A673 (cell line): ENCODE measurements around the gene RASA3. TPM values are rescaled to one million over a fixed set of nuclear protein-coding genes. Genes with fewer than 3 reads are reported as not detected.

Experiments used
- BruUV-seq: library from RNA; stranded (reverse); fragments of 400-500 nt; replicated peaks from 2 replicates; lab custom pipeline; 2021; lab: Mats Ljungman, UMichigan
- CTCF ChIA-PET: fragments of 300-600 bp; sonication (Branson Sonifier 250); formaldehyde crosslinking; loops from one replicate; lab custom pipeline; 2022; ENCODE audit warnings: antibody characterized with exemption; lab: Charles Lee
- POLR2A ChIA-PET: fragments of 300-600 bp; sonication (Branson Sonifier 250); formaldehyde crosslinking; loops from one replicate; lab custom pipeline; 2022; ENCODE audit warnings: antibody characterized with exemption; ENCODE audit not compliant: low non-redundant PET; lab: Charles Lee
- DNase-seq: peaks from one replicate; pipeline ENCODE4 v3.0.0-alpha.2; 2015; ENCODE audit warnings: low spot score
- H3K27ac ChIP-seq: fragments of 200-600 bp; sonication (generic); 2 replicates; pipeline ENCODE4 v1.5.1; 2016; ENCODE audit warnings: mixed run types, low read depth, mild to moderate bottlenecking, mixed read lengths, antibody characterized with exemption, low read length; ENCODE audit not compliant: poor library complexity, severe bottlenecking
- H3K27me3 ChIP-seq: fragments of 200-600 bp; sonication (generic); replicated peaks from 2 replicates; pipeline ENCODE4 v1.6.1; 2017; ENCODE audit warnings: mixed run types, low read depth, mild to moderate bottlenecking, mixed read lengths, antibody characterized with exemption, low read length; ENCODE audit not compliant: insufficient read depth, poor library complexity
- H3K36me3 ChIP-seq: fragments of 200-600 bp; sonication (generic); 2 replicates; pipeline ENCODE4 v1.6.1; 2016; ENCODE audit warnings: mixed run types, mild to moderate bottlenecking, mixed read lengths, antibody characterized with exemption, low read length; ENCODE audit not compliant: insufficient read depth, poor library complexity, severe bottlenecking
- H3K4me1 ChIP-seq: fragments of 200-600 bp; sonication (generic); 2 replicates; pipeline ENCODE4 v1.6.1; 2017; ENCODE audit warnings: mixed run types, mild to moderate bottlenecking, mixed read lengths, antibody characterized with exemption, low read length; ENCODE audit not compliant: insufficient read depth, poor library complexity, severe bottlenecking
- H3K4me3 ChIP-seq: fragments of 200-600 bp; sonication (generic); 2 replicates; pipeline ENCODE4 v1.5.1; 2016; ENCODE audit warnings: low read depth, mixed run types, mild to moderate bottlenecking, mixed read lengths, low read length; ENCODE audit not compliant: poor library complexity, severe bottlenecking
- H3K9me3 ChIP-seq: fragments of 200-600 bp; sonication (generic); 2 replicates; pipeline ENCODE4 v1.6.1; 2016; ENCODE audit warnings: mixed run types, low read depth, mild to moderate bottlenecking, mixed read lengths, antibody characterized with exemption, low read length; ENCODE audit not compliant: poor library complexity, severe bottlenecking
- CTCF ChIP-seq: fragments of 300-800, 200-600 bp; sonication (generic); conservative IDR thresholded peaks from 2 replicates; pipeline ENCODE4 v1.5.1; 2017; ENCODE audit warnings: low read depth, mild to moderate bottlenecking, antibody characterized with exemption, low read length, moderate library complexity, mixed read lengths
- EZH2 ChIP-seq: fragments of 200-600 bp; sonication (generic); IDR thresholded peaks from 2 replicates; pipeline ENCODE4 v1.6.1; 2017; ENCODE audit warnings: borderline replicate concordance, low read depth, mild to moderate bottlenecking, mixed read lengths, antibody characterized with exemption, low read length; ENCODE audit not compliant: poor library complexity, severe bottlenecking
- intact Hi-C: fragments of 100-400 bp; cut with micrococcal nuclease; formaldehyde crosslinking; loops from one replicate; pipeline ENCODE4 v1.10.0; 2022; ENCODE audit not compliant: unreplicated experiment
- total RNA-seq: library from RNA; stranded (reverse); gene quantifications from 2 replicates; pipeline ENCODE4 v1.2.3, GENCODE V29; 2021

The RASA3 gene
- total RNA-seq, 1 experiment from 2014 or later = 22.1 TPM

DNA sequence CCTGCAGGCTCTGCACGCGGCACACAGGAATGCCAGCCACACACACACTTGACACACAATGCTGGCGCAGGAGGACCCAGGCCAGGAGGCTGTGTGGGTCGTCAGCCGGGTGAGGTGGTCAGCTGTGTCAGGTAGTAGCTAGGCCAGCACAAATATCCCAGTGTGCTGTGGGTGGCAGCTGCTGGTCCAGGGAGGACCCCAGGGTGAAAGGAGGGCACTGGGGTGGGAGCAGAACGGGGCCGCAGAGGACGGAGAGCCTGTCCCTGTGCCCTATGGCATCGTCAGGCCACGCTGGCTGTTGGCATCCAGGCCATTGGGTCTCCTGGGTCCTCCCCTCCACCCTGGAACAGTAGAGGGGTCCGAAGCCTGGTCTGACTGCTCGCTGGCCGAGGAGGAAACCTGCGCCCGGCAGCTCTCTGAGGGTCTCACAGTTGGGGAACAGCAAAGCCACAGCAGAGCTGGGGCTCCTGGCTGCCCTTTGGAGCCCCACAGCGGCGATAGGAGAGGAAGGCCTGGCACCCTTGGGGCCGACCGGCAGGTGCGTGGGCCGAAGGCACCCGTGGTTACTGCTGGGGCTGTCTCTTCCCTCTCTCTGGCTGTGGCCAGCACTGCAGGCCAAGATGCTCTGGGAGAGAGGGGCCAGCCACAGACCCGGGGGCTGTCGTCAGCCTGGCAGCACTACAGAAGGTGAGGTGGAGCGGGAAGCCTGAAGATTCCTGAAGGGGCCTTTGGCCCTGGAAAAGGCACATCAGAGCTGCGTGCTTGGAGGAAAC lies 185.8 kb downstream of the RASA3 start:
- Histone ChIP-seq H3K4me1 (peaks cover 10% of the 10 kb centered on the region), H3K27ac (no peak overlapping the region), H3K27me3 (no peaks in the 10 kb centered on the region), H3K36me3 (no peaks in the 10 kb centered on the region), H3K4me3 (no peak overlapping the region), H3K9me3 (no peaks in the 10 kb centered on the region)
- POLR2A ChIA-PET = no interaction called here
- TF ChIP-seq EZH2 (no peak), CTCF (no peak)
- CTCF ChIA-PET = no interaction called here
- intact Hi-C loops = no loop called here
- no peak for DNase-seq
- no TSS peak for BruUV-seq

DNA sequence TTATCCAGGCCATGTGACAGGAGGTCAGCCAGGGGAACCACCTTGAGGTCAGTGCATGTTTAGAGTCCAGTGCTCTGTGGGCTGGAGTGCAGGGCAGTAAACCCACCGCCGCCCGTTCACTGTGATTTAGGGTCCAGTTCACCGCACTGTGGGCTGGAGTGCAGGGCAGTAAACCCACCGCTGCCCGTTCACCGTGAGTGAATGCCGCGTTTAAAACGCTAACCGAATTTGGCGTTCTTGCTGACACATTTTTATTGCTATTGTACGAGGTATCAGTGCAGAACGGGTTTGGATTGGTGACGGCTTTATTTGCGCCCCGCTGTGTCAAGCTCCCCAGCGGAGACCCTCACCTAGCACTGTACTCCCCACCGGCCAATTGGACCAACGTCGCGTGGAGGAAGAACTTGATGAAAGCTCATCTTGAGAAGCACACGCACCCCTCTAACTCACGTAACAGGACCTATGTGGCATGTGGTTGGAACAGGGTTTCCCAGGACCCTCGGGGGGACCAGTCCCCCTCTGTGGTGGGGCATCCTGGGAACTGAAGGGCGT lies 186.5 kb downstream of the RASA3 start:
- POLR2A ChIA-PET = no interaction called here
- no peaks in the 10 kb centered on the region for H3K9me3 ChIP-seq
- intact Hi-C loops = no loop called here
- CTCF ChIA-PET = no interaction called here
- H3K4me3 ChIP-seq = no peak overlapping the region
- no peak for DNase-seq
- BruUV-seq = no TSS peak
- H3K27me3 ChIP-seq = no peaks in the 10 kb centered on the region
- peaks cover 10% of the 10 kb centered on the region for H3K4me1 ChIP-seq
- no peak for TF ChIP-seq CTCF
- H3K36me3 ChIP-seq = no peaks in the 10 kb centered on the region
- H3K27ac ChIP-seq = no peak overlapping the region

DNA sequence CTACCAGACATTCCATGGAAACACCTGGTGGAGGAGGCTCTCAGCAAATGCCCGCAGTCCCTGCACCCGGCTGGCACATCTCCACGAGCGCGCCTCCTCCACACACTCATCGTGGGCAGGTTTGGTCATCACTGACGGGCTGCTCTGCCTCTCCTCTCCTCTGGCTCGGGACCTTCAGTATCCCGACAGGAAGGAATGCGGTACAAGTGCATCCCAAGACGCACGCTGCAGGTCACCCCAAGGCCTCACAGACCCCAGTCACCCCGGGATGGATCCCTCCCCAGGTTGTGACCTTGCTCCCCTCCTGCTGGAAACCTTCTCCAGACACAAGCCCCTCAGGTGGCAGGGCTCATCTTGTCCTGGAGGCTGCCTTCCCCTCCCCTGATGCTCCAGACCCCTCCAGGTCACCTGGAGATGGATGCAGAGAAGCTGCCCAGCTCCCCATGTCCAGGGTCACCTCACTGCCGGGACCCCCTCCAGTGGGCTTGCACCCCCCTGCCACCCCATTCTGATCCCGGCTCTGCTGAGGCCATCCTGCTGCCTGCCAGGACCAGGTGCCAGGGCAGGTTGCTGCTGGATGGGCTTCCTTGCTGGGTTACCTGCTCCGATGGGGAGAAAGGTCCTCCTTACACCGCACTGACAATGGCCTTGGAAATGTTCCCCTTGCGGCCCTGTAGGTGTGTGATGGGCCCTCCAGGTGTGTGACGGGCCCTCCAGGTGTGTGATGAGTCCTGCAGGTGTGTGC lies 188.4 kb downstream of the RASA3 start:
- no peak for TF ChIP-seq EZH2
- no TSS peak for BruUV-seq
- Histone ChIP-seq H3K4me1 (peaks cover 10% of the 10 kb centered on the region), H3K36me3 (no peaks in the 10 kb centered on the region), H3K27me3 (no peaks in the 10 kb centered on the region), H3K4me3 (no peak overlapping the region), H3K9me3 (no peaks in the 10 kb centered on the region), H3K27ac (no peak overlapping the region)
- POLR2A ChIA-PET = no interaction called here
- intact Hi-C loops = no loop called here
- CTCF ChIA-PET = no interaction called here
- DNase-seq = no peak
